ENCODE results near the gene ZNF839.
"Not testable (repeated sequence)": the region's sequence is repeated elsewhere in the genome, so short reads cannot be mapped to it uniquely, and the experiment has no call there.

ZNF839 gene

GRCh38 chr14:102344084-102344483 is 24.5 kb downstream of the ZNF839 start:
- no peak for DNase-seq (ENCODE audit: low read depth)
- TF ChIP-seq, protein P1, sequence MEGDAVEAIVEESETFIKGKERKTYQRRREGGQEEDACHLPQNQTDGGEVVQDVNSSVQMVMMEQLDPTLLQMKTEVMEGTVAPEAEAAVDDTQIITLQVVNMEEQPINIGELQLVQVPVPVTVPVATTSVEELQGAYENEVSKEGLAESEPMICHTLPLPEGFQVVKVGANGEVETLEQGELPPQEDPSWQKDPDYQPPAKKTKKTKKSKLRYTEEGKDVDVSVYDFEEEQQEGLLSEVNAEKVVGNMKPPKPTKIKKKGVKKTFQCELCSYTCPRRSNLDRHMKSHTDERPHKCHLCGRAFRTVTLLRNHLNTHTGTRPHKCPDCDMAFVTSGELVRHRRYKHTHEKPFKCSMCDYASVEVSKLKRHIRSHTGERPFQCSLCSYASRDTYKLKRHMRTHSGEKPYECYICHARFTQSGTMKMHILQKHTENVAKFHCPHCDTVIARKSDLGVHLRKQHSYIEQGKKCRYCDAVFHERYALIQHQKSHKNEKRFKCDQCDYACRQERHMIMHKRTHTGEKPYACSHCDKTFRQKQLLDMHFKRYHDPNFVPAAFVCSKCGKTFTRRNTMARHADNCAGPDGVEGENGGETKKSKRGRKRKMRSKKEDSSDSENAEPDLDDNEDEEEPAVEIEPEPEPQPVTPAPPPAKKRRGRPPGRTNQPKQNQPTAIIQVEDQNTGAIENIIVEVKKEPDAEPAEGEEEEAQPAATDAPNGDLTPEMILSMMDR (IDR thresholded peaks at IDR 0.05; ENCODE audit: control insufficient read depth, extremely low read depth, insufficient read depth), result no peak
- no peak overlapping the region for H3K4me3 ChIP-seq (ENCODE audit: low read depth, low read length)

GRCh38 chr14:102344485-102344884 is 24.9 kb downstream of the ZNF839 start:
- H3K4me3 ChIP-seq (ENCODE audit: low read depth, low read length), result no peak overlapping the region
- no peak for DNase-seq (ENCODE audit: low read depth)
- TF ChIP-seq, protein P1 (IDR thresholded peaks at IDR 0.05; ENCODE audit: control insufficient read depth, extremely low read depth, insufficient read depth), result no peak

GRCh38 chr14:102345232-102345631 is 25.7 kb downstream of the ZNF839 start:
- no peak overlapping the region for H3K4me3 ChIP-seq (ENCODE audit: low read depth, low read length)
- DNase-seq (ENCODE audit: low read depth), result no peak
- TF ChIP-seq, protein P1 (IDR thresholded peaks at IDR 0.05; ENCODE audit: control insufficient read depth, extremely low read depth, insufficient read depth), result no peak

DNA sequence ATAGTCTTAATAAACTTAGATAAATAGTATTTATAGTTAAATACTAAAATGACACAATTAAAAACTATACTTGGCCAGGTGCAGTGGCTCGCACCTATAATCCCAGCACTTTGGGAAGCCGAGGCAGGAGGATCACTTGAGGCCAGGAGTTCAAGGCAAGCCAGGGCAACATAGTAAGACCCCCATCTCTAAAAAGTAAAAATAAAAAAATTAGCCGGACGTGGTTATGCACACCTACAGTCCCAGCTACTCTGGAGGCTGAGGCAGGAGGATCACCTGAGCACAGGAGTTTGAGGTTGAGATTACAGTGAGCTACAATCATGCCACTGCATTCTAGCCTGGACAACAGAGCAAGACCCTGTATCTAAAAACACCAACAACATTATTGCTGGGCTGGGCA is 27.1 kb downstream of the ZNF839 start:
- no peak for DNase-seq (ENCODE audit: low read depth)
- TF ChIP-seq, protein P1 (IDR thresholded peaks at IDR 0.05; ENCODE audit: control insufficient read depth, extremely low read depth, insufficient read depth), result no peak

DNA sequence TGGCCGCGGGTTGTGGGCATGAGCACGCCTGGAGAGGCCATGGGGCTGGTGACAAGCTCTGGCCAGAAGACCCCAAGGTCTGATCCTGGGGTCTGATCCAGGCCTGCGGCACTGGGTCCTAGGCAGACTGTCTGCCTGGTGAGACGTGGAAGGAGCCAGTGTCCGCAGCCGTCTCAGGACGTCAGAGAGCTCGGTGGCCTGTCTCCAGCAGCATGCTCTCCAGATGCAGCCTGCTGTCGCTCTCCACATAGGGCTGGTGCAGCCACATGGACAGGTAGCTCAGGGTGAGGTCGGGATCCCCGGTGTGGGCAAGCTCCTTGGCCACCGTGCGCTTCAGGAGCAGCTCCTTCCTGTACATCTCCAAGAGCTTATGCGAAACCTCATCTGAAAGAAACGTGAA is 28.8 kb downstream of the ZNF839 start:
- TF ChIP-seq, protein P1 (IDR thresholded peaks at IDR 0.05; ENCODE audit: control insufficient read depth, extremely low read depth, insufficient read depth), result no peak
- no peak for DNase-seq (ENCODE audit: low read depth)
- no peak overlapping the region for H3K4me3 ChIP-seq (ENCODE audit: low read depth, low read length)

More for the DNA sequence above, 27.1 kb downstream of the ZNF839 start:
- H3K4me3 ChIP-seq (ENCODE audit: low read depth, low read length), result no peak overlapping the region

DNA sequence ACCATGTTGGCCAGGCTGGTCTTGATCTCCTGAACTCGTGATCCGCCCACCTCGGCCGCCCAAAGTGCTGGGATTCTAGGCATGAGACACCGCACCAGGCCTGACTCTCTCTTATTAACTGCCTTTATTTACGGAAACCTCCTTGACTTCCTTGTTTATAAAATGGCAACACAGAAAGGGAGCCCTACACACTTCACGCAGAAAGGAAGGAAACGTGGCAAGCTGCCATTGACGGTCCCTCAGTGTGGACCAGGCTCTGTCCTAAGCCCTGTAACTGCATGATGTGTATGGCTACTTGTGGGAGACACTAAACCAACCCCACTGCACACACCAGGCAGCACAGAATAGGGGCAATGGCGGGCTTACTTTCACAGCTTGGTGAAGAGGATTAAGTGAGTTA is 31.5 kb downstream of the ZNF839 start:
- TF ChIP-seq, protein P1 (IDR thresholded peaks at IDR 0.05; ENCODE audit: control insufficient read depth, extremely low read depth, insufficient read depth), result no peak

DNA sequence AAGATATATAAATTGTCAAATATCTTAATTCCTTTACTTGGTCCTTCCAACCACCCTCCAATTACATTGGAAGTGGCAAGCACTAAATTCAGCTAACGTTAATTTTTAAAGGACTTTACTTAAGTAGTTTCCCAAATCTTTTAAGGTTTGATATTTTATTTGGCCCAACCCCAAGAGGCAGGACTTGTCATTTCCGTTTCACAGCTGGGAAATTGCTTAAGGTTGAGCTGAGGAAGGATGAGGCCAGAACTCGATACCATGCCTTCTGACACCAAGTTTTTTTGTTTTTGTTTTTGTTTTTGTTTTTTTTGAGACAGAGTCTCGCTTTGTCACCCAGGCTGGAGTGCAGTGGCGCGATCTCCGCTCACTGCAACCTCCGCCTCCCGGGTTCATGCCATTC is 32.0 kb downstream of the ZNF839 start:
- not testable (repeated sequence) for H3K4me3 ChIP-seq (ENCODE audit: low read depth, low read length); DNase-seq (ENCODE audit: low read depth)

More for the DNA sequence above, 31.5 kb downstream of the ZNF839 start:
- H3K4me3 ChIP-seq (ENCODE audit: low read depth, low read length), result no peak overlapping the region
- DNase-seq (ENCODE audit: low read depth), result no peak

All from LNCaP clone FGC (cell line).